Adipocyte (in vitro differentiated cells): ENCODE measurements around the gene CLTCL1.
"Not testable (repeated sequence)": the region's sequence is repeated elsewhere in the genome, so short reads cannot be mapped to it uniquely, and the experiment has no call there.

Experiments used
- DNase-seq: peaks from one replicate; pipeline ENCODE4 v3.0.0-alpha.2; 2015; ENCODE audit warnings: low read depth
- H3K27me3 ChIP-seq: replicated peaks from 2 replicates; pipeline ENCODE4 v1.7.0; 2013; ENCODE audit warnings: mild to moderate bottlenecking, low read length, moderate library complexity; ENCODE audit not compliant: control insufficient read depth, insufficient read depth
- H3K36me3 ChIP-seq: 2 replicates; pipeline ENCODE4 v1.7.0; 2013; ENCODE audit warnings: low read length, mild to moderate bottlenecking, moderate library complexity; ENCODE audit not compliant: control insufficient read depth, insufficient read depth, severe bottlenecking
- H3K4me1 ChIP-seq: 2 replicates; pipeline ENCODE4 v1.7.0; 2013; ENCODE audit warnings: mild to moderate bottlenecking, low read length, moderate library complexity; ENCODE audit not compliant: control insufficient read depth, insufficient read depth
- H3K4me3 ChIP-seq: 2 replicates; pipeline ENCODE4 v1.7.0; 2013; ENCODE audit warnings: mild to moderate bottlenecking, low read length, moderate library complexity
- H3K9ac ChIP-seq: 2 replicates; pipeline ENCODE4 v1.7.0; 2013; ENCODE audit warnings: mild to moderate bottlenecking, low read length, moderate library complexity
- H3K9me3 ChIP-seq: 2 replicates; pipeline ENCODE4 v1.7.0; 2013; ENCODE audit warnings: mild to moderate bottlenecking, low read length, moderate library complexity; ENCODE audit not compliant: control insufficient read depth

CLTCL1 gene

DNA sequence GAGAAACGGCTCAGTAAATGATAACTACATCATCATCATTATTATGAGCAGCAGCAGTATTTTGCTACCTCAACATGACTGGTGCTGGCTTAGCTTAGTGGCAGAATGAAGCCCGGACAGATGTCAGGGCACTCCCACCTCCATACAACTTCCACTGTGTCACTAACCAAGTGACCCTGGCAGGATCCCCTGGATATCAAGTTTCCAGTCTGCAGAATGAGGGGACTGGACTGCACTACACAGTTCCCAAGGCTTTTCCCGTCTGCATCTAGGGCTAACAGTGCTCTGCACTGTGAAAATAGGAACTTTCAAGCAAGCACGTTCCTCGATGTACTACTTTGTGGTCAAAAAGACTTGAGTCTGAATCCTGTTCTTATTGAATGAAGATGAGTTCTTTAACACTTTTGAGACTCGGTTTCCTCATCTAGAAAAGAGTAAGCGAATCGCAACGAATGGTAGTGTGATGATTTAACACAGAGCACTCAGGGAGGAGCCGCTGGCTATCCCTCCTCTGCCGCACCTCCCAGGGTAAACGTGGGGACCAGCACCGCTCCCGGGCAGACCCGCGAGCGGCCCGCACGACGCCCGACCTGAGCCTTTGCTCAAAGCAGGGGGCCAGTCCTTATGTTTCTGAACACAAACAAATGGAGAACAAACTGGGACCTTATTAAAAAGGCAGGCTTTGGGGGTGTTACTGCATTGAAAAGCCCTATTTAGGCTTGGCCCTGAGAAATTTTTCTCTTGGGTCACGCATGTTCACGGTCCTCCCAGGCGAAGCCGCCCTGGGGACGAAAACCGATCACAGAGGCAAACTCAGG is 910 bp downstream of the CLTCL1 start:
- Histone ChIP-seq H3K36me3 (peaks cover 3% of the 10 kb centered on the region), H3K4me1 (peaks cover 75% of the 10 kb centered on the region), H3K9me3 (no peaks in the 10 kb centered on the region), H3K27me3 (no peaks in the 10 kb centered on the region), H3K4me3 (peak overlapping the region; percentile 91), H3K9ac (peak overlapping the region; percentile 88)
- peak; percentile 51 for DNase-seq

DNA sequence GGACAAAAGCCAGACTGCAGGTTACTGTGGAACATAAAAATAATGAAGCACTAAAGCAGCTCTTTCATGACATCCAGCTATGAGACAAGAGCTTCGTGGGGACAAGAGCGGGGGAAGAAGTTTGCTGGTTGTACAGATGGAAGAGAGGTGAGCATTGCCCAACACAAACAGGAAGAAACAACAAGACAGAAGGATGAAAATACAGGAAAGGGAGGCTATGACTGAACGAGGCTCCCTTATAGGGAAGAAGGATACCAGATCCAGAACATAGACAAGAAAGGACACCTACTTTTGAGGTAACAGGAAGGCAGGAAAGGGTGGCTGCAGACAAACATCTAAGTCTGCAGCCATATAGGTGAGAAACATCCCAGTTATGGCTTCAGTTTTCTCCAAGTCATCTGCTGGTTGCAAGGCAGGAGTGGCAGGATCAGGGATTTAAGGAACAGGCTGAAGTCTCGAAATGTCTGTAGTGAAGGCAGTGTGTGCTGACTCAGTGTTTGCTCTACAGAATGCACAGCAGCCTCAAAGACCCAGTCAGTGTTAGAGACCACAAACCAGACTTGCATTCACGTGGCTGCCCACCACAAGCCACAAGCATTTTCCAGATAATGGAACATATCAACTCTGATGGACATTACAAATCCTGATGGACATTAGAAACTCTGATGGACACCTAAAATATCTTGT is 1.9 kb downstream of the CLTCL1 start:
- H3K9ac ChIP-seq, result peak overlapping the region; percentile 88
- peak; percentile 55 for DNase-seq
- H3K36me3 ChIP-seq, result peaks cover 3% of the 10 kb centered on the region
- H3K9me3 ChIP-seq, result no peaks in the 10 kb centered on the region
- peak overlapping the region; percentile 91 for H3K4me3 ChIP-seq
- H3K4me1 ChIP-seq, result peaks cover 78% of the 10 kb centered on the region
- H3K27me3 ChIP-seq, result no peaks in the 10 kb centered on the region

DNA sequence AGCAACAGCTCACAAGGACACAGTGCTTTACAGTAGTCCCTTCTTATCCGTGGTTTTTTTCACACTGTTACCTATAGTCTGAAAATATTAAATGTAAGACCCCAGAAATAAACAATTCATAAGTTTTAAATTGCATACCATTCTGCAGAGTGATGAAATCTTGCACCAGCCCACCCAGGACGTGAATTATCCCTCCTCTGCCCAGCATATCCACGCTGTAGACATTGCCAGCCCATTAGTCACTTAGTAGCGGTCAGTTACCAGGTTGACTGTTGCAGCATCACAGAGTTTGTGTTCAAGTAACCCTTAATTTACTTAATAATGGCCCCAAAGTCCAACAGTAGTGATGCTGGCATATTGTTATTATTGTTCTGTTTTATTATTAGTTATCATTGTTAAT is 3.6 kb downstream of the CLTCL1 start:
- no peaks in the 10 kb centered on the region for H3K27me3 ChIP-seq
- H3K9ac ChIP-seq, result no peak overlapping the region
- DNase-seq, result peak; percentile 87
- H3K36me3 ChIP-seq, result peaks cover 3% of the 10 kb centered on the region
- no peaks in the 10 kb centered on the region for H3K9me3 ChIP-seq
- peaks cover 65% of the 10 kb centered on the region for H3K4me1 ChIP-seq
- no peak overlapping the region for H3K4me3 ChIP-seq

GRCh38 chr22:19287076-19287707 is 4.3 kb downstream of the CLTCL1 start:
- Histone ChIP-seq H3K4me3 (no peak overlapping the region), H3K27me3 (no peaks in the 10 kb centered on the region), H3K9ac (no peak overlapping the region), H3K36me3 (peaks cover 3% of the 10 kb centered on the region), H3K4me1 (peaks cover 61% of the 10 kb centered on the region), H3K9me3 (no peaks in the 10 kb centered on the region)
- peak; percentile 24 for DNase-seq

GRCh38 chr22:19285831-19286230 is 5.7 kb downstream of the CLTCL1 start:
- H3K9ac ChIP-seq, result peak overlapping the region; percentile 3
- H3K9me3 ChIP-seq, result no peaks in the 10 kb centered on the region
- H3K4me1 ChIP-seq, result peaks cover 58% of the 10 kb centered on the region
- H3K36me3 ChIP-seq, result peaks cover 3% of the 10 kb centered on the region
- no peaks in the 10 kb centered on the region for H3K27me3 ChIP-seq
- H3K4me3 ChIP-seq, result peak overlapping the region; percentile 1
- peak; percentile 8 for DNase-seq

GRCh38 chr22:19279143-19279542 is 12.4 kb downstream of the CLTCL1 start:
- not testable (repeated sequence) for DNase-seq, H3K4me1 ChIP-seq, H3K4me3 ChIP-seq, H3K9ac ChIP-seq, H3K27me3 ChIP-seq, H3K9me3 ChIP-seq
- peaks cover 13% of the 10 kb centered on the region for H3K36me3 ChIP-seq

DNA sequence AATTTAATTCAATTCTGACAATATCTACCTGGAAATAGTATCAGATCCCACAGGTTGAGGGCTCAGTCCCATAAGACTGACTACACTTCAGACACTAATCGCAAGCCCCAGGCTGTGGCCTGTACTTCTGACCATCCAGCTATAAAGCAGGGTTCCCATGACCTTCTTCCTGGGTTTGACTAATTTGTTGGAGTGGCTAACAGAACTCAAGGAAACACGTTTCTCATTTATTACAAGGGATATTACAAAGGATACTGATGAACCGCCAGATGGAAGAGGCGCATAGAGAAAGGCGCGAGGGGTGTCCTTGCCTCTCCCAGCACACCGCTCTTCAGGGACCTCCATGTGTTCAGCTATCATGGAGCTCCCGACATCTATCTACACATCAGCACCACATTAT is 13.7 kb downstream of the CLTCL1 start:
- H3K27me3 ChIP-seq, result no peaks in the 10 kb centered on the region
- peaks cover 22% of the 10 kb centered on the region for H3K36me3 ChIP-seq
- no peaks in the 10 kb centered on the region for H3K4me1 ChIP-seq
- no peak overlapping the region for H3K4me3 ChIP-seq
- DNase-seq, result no peak
- H3K9me3 ChIP-seq, result no peaks in the 10 kb centered on the region
- no peak overlapping the region for H3K9ac ChIP-seq

- Histone ChIP-seq H3K36me3 (peaks cover 30% of the 10 kb centered on the region), H3K4me1 (no peaks in the 10 kb centered on the region), H3K4me3 (no peak overlapping the region), H3K9ac (no peak overlapping the region), H3K27me3 (no peaks in the 10 kb centered on the region), H3K9me3 (no peaks in the 10 kb centered on the region)
- no peak for DNase-seq
Observed at GRCh38 chr22:19275919-19276600, 15.5 kb downstream of the CLTCL1 start.

DNA sequence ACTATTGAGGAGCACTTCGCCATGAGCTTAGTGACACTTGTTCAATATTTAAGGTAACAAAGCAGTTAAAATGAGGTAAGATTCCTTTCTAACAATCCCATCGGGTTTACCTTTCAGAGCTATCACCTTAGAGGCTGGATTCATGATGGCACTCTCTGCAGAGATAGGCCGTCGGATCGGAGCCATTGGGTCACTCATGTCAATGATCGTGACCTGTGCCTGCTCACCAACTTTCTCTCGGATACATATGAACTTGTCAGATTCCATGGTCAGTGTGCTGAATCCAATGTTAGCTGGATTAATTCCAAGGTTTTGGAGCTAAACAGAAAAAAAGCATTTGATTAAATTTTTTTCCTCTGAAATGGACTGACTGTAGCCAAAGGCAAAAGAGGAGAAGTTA is 16.0 kb downstream of the CLTCL1 start:
- DNase-seq, result no peak
- Histone ChIP-seq H3K9me3 (no peaks in the 10 kb centered on the region), H3K9ac (no peak overlapping the region), H3K36me3 (peaks cover 30% of the 10 kb centered on the region), H3K4me3 (no peak overlapping the region), H3K27me3 (no peaks in the 10 kb centered on the region), H3K4me1 (no peaks in the 10 kb centered on the region)

DNA sequence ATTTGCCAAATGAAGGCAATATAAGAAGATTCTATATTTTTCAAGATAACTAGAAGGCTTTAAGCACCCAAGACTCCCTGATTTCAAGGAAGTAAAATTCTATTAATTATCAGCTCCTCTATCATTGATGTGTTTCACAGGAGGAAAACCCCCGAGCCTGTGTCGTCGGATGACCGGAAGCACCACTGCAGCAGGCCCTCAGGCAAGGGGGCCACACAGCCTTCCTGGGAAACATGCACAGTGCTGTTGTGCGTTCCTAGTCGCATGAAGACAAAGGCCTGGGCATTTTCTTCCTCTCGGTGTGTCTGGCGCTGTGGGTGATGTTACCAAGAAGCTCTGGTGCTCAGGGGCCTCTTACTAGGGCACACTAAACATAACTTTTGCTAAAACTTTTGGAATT is 16.4 kb downstream of the CLTCL1 start:
- Histone ChIP-seq H3K36me3 (peaks cover 32% of the 10 kb centered on the region), H3K9me3 (no peaks in the 10 kb centered on the region), H3K27me3 (no peaks in the 10 kb centered on the region), H3K4me3 (no peak overlapping the region), H3K9ac (no peak overlapping the region), H3K4me1 (no peaks in the 10 kb centered on the region)
- DNase-seq, result no peak
